ENCODE results near the gene WDPCP.

The WDPCP gene

DNA sequence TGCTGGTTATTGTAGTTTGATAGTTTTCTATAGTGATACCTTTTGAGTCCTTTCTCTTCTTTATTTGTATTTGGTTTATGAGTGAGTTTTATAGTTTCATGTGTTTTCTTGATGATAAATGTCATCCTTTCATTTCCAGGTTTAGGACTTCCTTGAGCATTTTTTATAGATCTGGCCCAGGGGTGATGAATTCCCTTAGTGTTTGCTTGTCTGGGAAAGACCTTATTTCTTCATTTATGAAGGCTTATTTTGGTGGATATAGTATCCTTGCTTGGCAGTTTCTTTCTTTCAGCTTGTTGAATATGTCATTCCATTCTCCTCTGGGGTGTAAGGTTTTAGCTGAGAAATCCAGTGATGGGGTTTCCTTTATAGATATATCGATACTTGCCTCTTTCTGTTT, 483.8 kb downstream of the WDPCP start:
- TF ChIP-seq CREB1 (IDR thresholded peaks at IDR 0.05; ENCODE audit: low read depth) = no peak
- no peak for TF ChIP-seq YY1 (IDR thresholded peaks at IDR 0.05; ENCODE audit: low read depth)
- TF ChIP-seq CEBPB (IDR thresholded peaks at IDR 0.05) = no peak
- no peak for TF ChIP-seq NFIC (IDR thresholded peaks at IDR 0.05)
- TF ChIP-seq EGR1 (IDR thresholded peaks at IDR 0.05) = no peak
- TF ChIP-seq FOXM1 (IDR thresholded peaks at IDR 0.05; ENCODE audit: borderline replicate concordance, low read depth) = no peak
- no peak for TF ChIP-seq TAF1 (IDR thresholded peaks at IDR 0.05; ENCODE audit: low read depth)
- TF ChIP-seq ZBTB7A (IDR thresholded peaks at IDR 0.05; ENCODE audit: low read depth) = no peak
- no peak for TF ChIP-seq RAD21 (IDR thresholded peaks at IDR 0.05; ENCODE audit: low read depth)

DNA sequence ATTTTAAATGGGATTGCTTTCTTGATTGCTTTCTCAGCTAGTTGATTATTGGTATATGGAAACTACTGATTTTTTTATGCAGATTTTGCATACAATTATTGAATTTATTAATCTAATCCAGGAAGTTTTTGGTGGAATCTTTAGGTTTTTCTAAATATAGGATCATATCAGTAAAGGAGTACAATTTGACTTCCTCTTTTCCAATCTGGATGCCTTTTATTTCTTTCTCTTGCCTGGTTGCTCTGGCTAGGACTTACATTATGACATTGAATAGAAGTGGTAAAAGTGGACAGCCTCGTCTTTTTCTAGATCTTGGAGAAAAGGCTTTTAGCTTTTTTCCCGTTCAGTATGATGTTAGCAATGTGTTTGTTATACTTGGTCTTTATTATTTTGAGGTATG, 486.3 kb downstream of the WDPCP start:
- TF ChIP-seq CEBPB (IDR thresholded peaks at IDR 0.05) (no peak), USF1 (IDR thresholded peaks at IDR 0.05) (no peak), MAX (IDR thresholded peaks at IDR 0.05) (no peak), FOXM1 (IDR thresholded peaks at IDR 0.05; ENCODE audit: borderline replicate concordance, low read depth) (no peak), NFIC (IDR thresholded peaks at IDR 0.05) (no peak), ZBTB7A (IDR thresholded peaks at IDR 0.05; ENCODE audit: low read depth) (no peak), TEAD4 (IDR thresholded peaks at IDR 0.05) (no peak), TAF1 (IDR thresholded peaks at IDR 0.05; ENCODE audit: low read depth) (no peak), RAD21 (IDR thresholded peaks at IDR 0.05; ENCODE audit: low read depth) (no peak), EP300 (IDR thresholded peaks at IDR 0.05; ENCODE audit: borderline replicate concordance) (no peak)
- TF ChIP-seq, protein P1, sequence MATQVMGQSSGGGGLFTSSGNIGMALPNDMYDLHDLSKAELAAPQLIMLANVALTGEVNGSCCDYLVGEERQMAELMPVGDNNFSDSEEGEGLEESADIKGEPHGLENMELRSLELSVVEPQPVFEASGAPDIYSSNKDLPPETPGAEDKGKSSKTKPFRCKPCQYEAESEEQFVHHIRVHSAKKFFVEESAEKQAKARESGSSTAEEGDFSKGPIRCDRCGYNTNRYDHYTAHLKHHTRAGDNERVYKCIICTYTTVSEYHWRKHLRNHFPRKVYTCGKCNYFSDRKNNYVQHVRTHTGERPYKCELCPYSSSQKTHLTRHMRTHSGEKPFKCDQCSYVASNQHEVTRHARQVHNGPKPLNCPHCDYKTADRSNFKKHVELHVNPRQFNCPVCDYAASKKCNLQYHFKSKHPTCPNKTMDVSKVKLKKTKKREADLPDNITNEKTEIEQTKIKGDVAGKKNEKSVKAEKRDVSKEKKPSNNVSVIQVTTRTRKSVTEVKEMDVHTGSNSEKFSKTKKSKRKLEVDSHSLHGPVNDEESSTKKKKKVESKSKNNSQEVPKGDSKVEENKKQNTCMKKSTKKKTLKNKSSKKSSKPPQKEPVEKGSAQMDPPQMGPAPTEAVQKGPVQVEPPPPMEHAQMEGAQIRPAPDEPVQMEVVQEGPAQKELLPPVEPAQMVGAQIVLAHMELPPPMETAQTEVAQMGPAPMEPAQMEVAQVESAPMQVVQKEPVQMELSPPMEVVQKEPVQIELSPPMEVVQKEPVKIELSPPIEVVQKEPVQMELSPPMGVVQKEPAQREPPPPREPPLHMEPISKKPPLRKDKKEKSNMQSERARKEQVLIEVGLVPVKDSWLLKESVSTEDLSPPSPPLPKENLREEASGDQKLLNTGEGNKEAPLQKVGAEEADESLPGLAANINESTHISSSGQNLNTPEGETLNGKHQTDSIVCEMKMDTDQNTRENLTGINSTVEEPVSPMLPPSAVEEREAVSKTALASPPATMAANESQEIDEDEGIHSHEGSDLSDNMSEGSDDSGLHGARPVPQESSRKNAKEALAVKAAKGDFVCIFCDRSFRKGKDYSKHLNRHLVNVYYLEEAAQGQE (IDR thresholded peaks at IDR 0.05; ENCODE audit: low read depth) = no peak

GRCh38 chr2:63099032-63099431, 489.2 kb downstream of the WDPCP start:
- TF ChIP-seq EP300 (IDR thresholded peaks at IDR 0.05; ENCODE audit: borderline replicate concordance) (no peak), CREB1 (IDR thresholded peaks at IDR 0.05; ENCODE audit: low read depth) (no peak), YY1 (IDR thresholded peaks at IDR 0.05; ENCODE audit: low read depth) (no peak), ZBTB7A (IDR thresholded peaks at IDR 0.05; ENCODE audit: low read depth) (no peak), MAX (IDR thresholded peaks at IDR 0.05) (no peak), FOXM1 (IDR thresholded peaks at IDR 0.05; ENCODE audit: borderline replicate concordance, low read depth) (no peak), TEAD4 (IDR thresholded peaks at IDR 0.05) (no peak), RAD21 (IDR thresholded peaks at IDR 0.05; ENCODE audit: low read depth) (no peak), USF1 (IDR thresholded peaks at IDR 0.05) (no peak), TCF12 (IDR thresholded peaks at IDR 0.05; ENCODE audit: low read depth) (no peak), CEBPB (IDR thresholded peaks at IDR 0.05) (no peak), EGR1 (IDR thresholded peaks at IDR 0.05) (no peak), TAF1 (IDR thresholded peaks at IDR 0.05; ENCODE audit: low read depth) (no peak), NFIC (IDR thresholded peaks at IDR 0.05) (no peak)
- TF ChIP-seq, protein P1 (IDR thresholded peaks at IDR 0.05; ENCODE audit: low read depth) = no peak

DNA sequence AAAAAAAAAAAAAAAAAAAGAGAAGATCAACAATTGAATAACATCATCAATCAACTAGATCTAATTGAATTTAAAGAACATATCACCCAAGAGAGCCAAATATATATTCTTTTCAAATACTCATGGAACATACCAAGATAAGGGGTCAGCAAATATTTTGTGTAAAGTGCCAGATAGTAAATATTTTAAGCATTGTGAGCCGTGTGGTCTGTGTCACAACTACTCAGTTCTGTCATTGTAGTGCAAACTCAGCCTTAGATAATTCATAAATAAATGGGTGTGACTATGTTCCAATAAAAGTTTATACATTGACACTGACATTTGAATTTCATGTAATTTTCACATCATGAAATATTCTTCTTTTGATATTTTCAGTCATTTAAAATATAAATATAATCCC, 491.8 kb downstream of the WDPCP start:
- TF ChIP-seq ZBTB7A (IDR thresholded peaks at IDR 0.05; ENCODE audit: low read depth) = no peak
- TF ChIP-seq EGR1 (IDR thresholded peaks at IDR 0.05) = no peak
- TF ChIP-seq FOXM1 (IDR thresholded peaks at IDR 0.05; ENCODE audit: borderline replicate concordance, low read depth) = no peak
- TF ChIP-seq TCF12 (IDR thresholded peaks at IDR 0.05; ENCODE audit: low read depth) = no peak
- TF ChIP-seq MAX (IDR thresholded peaks at IDR 0.05) = no peak
- TF ChIP-seq YY1 (IDR thresholded peaks at IDR 0.05; ENCODE audit: low read depth) = no peak
- TF ChIP-seq CEBPB (IDR thresholded peaks at IDR 0.05) = no peak
- no peak for TF ChIP-seq TAF1 (IDR thresholded peaks at IDR 0.05; ENCODE audit: low read depth)
- TF ChIP-seq RAD21 (IDR thresholded peaks at IDR 0.05; ENCODE audit: low read depth) = no peak

DNA sequence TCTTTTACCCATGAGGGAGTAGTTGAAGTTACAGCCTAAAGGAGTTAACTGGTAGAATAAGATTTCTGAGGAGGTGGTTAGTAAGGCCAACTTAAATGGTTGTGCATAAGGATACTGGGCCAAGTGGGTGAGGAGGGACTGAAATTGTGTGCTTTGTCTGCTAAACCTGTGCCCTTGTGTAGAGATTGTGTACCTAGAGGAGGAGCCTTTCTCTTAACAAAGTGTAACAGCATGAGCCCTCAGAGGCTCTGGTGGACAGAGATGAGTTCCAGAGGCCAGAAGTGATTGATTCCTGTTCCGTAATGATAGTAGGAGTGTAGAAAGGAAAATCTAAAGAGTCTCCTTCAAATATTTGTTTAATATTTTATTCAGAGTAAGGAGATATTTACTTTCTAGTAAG, 494.8 kb downstream of the WDPCP start:
- TF ChIP-seq MAX (IDR thresholded peaks at IDR 0.05) (no peak), CREB1 (IDR thresholded peaks at IDR 0.05; ENCODE audit: low read depth) (no peak), EP300 (IDR thresholded peaks at IDR 0.05; ENCODE audit: borderline replicate concordance) (no peak), CEBPB (IDR thresholded peaks at IDR 0.05) (no peak), RAD21 (IDR thresholded peaks at IDR 0.05; ENCODE audit: low read depth) (no peak), TCF12 (IDR thresholded peaks at IDR 0.05; ENCODE audit: low read depth) (no peak), TEAD4 (IDR thresholded peaks at IDR 0.05) (no peak), YY1 (IDR thresholded peaks at IDR 0.05; ENCODE audit: low read depth) (no peak), NFIC (IDR thresholded peaks at IDR 0.05) (no peak), USF1 (IDR thresholded peaks at IDR 0.05) (no peak), TAF1 (IDR thresholded peaks at IDR 0.05; ENCODE audit: low read depth) (no peak), ZBTB7A (IDR thresholded peaks at IDR 0.05; ENCODE audit: low read depth) (no peak), EGR1 (IDR thresholded peaks at IDR 0.05) (no peak), FOXM1 (IDR thresholded peaks at IDR 0.05; ENCODE audit: borderline replicate concordance, low read depth) (no peak)
- TF ChIP-seq, protein P1 (IDR thresholded peaks at IDR 0.05; ENCODE audit: low read depth) = no peak

Data from Ishikawa (cell line).